Islet of Langerhans (tissue), 1 donor: Measurements from ENCODE around the gene USP17L28.
"Not testable (repeated sequence)": the region's sequence is repeated elsewhere in the genome, so short reads cannot be mapped to it uniquely, and the experiment has no call there.

Experiments used
- FAIRE-seq: peaks from one replicate; lab custom pipeline; 2011; peaks lifted over from hg19 to GRCh38; lab: Jason Lieb, UNC

Gene USP17L28, protein sequence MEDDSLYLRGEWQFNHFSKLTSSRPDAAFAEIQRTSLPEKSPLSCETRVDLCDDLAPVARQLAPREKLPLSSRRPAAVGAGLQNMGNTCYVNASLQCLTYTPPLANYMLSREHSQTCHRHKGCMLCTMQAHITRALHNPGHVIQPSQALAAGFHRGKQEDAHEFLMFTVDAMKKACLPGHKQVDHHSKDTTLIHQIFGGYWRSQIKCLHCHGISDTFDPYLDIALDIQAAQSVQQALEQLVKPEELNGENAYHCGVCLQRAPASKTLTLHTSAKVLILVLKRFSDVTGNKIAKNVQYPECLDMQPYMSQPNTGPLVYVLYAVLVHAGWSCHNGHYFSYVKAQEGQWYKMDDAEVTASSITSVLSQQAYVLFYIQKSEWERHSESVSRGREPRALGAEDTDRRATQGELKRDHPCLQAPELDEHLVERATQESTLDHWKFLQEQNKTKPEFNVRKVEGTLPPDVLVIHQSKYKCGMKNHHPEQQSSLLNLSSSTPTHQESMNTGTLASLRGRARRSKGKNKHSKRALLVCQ

DNA sequence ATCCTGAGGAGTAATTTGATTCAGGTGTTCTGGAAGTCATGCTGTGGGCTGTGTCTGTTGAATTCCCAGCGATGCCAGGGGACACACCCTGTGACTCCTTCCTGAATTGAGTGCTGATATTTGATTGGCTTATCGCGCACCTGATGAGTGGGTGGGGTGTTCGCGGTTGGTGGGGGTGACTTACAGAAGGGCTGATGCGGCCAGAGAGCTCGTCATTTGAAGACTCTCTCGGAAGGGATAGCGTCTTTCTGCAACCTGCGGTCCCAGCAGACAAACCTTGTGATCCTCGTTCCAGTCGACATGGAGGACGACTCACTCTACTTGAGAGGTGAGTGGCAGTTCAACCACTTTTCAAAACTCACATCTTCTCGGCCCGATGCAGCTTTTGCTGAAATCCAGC, at the start of gene USP17L28:
Gene USP17L28, plus strand, starts transcription at position 301 of the 400 bp plus-strand sequence. Its CDS starts 0 bp downstream, at position 301.
- not testable (repeated sequence) for FAIRE-seq

DNA sequence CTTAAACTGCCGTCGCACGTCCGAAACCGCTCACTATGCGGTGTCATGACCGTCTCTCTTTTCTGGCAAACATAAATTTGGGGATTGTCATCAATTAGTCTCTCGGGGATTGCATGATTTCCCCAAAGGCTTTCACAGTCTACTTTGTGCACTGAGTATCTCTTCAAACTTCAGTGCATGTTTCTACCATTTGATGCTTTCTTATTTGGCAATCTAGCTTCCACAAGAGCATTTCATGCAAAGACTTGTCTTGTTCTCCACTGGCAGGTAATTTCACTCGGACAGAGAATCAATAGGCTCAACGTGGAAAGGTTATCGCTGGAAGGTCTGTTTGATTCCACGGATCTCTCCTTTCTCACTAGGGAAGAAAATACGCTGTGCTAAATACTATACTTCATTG, 24.5 kb upstream of the USP17L28 start:
- not testable (repeated sequence) for FAIRE-seq

DNA sequence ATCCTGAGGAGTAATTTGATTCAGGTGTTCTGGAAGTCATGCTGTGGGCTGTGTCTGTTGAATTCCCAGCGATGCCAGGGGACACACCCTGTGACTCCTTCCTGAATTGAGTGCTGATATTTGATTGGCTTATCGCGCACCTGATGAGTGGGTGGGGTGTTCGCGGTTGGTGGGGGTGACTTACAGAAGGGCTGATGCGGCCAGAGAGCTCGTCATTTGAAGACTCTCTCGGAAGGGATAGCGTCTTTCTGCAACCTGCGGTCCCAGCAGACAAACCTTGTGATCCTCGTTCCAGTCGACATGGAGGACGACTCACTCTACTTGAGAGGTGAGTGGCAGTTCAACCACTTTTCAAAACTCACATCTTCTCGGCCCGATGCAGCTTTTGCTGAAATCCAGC, 23.8 kb upstream of the USP17L28 start, which contains the start of gene USP17L24:
Gene USP17L24, plus strand, starts transcription at position 301 of the 400 bp plus-strand sequence. Its CDS starts 0 bp downstream, at position 301.
- FAIRE-seq: not testable (repeated sequence)

DNA sequence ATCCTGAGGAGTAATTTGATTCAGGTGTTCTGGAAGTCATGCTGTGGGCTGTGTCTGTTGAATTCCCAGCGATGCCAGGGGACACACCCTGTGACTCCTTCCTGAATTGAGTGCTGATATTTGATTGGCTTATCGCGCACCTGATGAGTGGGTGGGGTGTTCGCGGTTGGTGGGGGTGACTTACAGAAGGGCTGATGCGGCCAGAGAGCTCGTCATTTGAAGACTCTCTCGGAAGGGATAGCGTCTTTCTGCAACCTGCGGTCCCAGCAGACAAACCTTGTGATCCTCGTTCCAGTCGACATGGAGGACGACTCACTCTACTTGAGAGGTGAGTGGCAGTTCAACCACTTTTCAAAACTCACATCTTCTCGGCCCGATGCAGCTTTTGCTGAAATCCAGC, 19.1 kb upstream of the USP17L28 start, which contains the start of gene USP17L25:
Gene USP17L25, plus strand, starts transcription at position 301 of the 400 bp plus-strand sequence. Its CDS starts 0 bp downstream, at position 301.
- FAIRE-seq: not testable (repeated sequence)

DNA sequence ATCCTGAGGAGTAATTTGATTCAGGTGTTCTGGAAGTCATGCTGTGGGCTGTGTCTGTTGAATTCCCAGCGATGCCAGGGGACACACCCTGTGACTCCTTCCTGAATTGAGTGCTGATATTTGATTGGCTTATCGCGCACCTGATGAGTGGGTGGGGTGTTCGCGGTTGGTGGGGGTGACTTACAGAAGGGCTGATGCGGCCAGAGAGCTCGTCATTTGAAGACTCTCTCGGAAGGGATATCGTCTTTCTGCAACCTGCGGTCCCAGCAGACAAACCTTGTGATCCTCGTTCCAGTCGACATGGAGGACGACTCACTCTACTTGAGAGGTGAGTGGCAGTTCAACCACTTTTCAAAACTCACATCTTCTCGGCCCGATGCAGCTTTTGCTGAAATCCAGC, 14.3 kb upstream of the USP17L28 start, which contains the start of gene USP17L26:
Gene USP17L26, plus strand, starts transcription at position 301 of the 400 bp plus-strand sequence. Its CDS starts 0 bp downstream, at position 301.
- FAIRE-seq: not testable (repeated sequence)

DNA sequence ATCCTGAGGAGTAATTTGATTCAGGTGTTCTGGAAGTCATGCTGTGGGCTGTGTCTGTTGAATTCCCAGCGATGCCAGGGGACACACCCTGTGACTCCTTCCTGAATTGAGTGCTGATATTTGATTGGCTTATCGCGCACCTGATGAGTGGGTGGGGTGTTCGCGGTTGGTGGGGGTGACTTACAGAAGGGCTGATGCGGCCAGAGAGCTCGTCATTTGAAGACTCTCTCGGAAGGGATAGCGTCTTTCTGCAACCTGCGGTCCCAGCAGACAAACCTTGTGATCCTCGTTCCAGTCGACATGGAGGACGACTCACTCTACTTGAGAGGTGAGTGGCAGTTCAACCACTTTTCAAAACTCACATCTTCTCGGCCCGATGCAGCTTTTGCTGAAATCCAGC, 9.6 kb upstream of the USP17L28 start, which contains the start of gene USP17L5:
Gene USP17L5, plus strand, starts transcription at position 301 of the 400 bp plus-strand sequence. Its CDS starts 0 bp downstream, at position 301.
- not testable (repeated sequence) for FAIRE-seq

DNA sequence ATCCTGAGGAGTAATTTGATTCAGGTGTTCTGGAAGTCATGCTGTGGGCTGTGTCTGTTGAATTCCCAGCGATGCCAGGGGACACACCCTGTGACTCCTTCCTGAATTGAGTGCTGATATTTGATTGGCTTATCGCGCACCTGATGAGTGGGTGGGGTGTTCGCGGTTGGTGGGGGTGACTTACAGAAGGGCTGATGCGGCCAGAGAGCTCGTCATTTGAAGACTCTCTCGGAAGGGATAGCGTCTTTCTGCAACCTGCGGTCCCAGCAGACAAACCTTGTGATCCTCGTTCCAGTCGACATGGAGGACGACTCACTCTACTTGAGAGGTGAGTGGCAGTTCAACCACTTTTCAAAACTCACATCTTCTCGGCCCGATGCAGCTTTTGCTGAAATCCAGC, 4.8 kb upstream of the USP17L28 start, which contains the start of gene USP17L27:
Gene USP17L27, plus strand, starts transcription at position 301 of the 400 bp plus-strand sequence. Its CDS starts 0 bp downstream, at position 301.
- FAIRE-seq: not testable (repeated sequence)

DNA sequence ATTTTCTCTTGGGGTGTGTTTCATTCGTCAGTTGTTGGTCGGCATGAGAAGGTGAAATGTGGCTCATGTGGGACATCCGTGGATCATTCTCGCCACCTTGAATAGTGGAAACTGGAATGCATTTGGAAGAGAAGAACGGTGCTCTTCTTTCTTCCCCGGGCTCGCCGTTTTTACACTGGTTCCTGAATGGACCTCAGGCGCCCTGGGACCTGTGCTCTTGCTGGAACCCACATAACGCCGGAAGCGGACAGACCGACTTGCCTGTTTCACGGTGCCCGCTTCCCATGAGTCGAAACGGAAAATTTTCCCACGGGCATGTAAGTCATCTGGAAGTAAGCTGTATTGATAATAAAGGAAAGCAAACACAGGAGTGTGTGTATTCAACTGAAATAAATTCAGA, 2.2 kb downstream of the USP17L28 start:
- FAIRE-seq: not testable (repeated sequence)

DNA sequence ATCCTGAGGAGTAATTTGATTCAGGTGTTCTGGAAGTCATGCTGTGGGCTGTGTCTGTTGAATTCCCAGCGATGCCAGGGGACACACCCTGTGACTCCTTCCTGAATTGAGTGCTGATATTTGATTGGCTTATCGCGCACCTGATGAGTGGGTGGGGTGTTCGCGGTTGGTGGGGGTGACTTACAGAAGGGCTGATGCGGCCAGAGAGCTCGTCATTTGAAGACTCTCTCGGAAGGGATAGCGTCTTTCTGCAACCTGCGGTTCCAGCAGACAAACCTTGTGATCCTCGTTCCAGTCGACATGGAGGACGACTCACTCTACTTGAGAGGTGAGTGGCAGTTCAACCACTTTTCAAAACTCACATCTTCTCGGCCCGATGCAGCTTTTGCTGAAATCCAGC, 4.6 kb downstream of the USP17L28 start, which contains the start of gene USP17L29:
Gene USP17L29, plus strand, starts transcription at position 301 of the 400 bp plus-strand sequence. Its CDS starts 0 bp downstream, at position 301.
- FAIRE-seq: not testable (repeated sequence)

DNA sequence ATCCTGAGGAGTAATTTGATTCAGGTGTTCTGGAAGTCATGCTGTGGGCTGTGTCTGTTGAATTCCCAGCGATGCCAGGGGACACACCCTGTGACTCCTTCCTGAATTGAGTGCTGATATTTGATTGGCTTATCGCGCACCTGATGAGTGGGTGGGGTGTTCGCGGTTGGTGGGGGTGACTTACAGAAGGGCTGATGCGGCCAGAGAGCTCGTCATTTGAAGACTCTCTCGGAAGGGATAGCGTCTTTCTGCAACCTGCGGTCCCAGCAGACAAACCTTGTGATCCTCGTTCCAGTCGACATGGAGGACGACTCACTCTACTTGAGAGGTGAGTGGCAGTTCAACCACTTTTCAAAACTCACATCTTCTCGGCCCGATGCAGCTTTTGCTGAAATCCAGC, 14.1 kb downstream of the USP17L28 start, which contains the start of gene USP17L30:
Gene USP17L30, plus strand, starts transcription at position 301 of the 400 bp plus-strand sequence. Its CDS starts 0 bp downstream, at position 301.
- not testable (repeated sequence) for FAIRE-seq

DNA sequence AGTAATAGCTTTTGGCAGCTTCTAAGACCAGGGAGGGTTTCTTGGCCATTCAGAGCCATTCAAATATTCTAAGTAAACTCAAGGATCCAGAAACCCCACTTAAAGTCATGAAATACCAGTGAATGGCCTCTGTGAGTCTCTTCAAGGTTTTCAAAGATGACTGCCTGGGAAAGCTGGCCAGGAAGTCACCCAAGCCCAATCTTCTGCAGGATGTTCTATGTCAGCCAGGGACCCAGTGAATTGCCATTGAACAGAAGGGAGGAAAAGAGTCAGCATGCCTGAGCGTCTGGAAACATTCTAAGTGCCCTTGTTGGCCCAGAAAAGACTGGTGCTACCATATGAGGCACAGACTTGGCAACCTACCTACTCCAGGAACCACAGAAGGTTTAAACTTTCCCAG, 31.2 kb downstream of the USP17L28 start:
- not testable (repeated sequence) for FAIRE-seq

DNA sequence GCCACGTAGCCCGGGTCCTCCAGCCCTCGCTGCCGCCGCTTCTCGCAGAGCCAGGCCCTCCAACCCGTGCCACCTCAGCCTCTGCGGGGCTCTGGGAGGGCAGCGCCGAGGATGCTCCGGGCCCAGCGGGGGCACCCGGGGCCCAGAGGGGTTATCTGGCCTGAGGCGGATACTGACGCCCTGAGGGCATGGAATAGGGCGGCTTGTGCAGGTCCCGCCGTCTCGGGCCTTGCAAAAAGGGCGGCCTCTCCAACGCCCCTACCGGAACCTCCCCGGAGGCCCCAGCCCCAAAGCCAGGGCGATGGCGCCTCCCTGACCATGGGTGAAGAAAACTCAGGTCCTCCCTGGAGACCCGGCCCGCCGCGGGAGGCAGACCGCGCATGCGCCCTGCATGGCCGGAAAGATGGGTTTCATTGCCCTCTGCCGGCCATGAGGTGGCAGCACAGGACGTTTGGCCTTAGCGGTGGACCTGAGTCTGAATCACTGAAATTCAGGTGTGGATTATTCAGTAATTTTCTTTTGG, 32.4 kb downstream of the USP17L28 start:
- FAIRE-seq: not testable (repeated sequence)

DNA sequence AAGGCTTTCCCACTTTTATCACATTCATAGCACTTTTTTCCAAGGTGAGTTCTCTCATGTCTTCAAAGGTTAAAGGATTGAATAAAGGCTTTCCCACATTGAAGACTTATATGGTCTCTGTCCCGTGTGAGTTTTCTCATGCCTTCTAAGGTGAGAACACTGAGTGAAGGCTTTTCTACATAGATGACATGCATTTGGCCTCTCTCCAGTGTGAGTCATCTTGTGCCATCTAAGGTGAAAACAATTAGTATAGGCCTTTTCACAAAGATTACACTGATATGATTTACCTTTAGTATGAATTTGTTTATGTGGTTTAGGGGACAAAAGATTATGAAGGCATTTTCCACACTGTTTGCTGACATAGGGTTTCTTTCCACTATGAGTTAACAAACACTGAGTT, 35.4 kb downstream of the USP17L28 start:
- FAIRE-seq: no peak

DNA sequence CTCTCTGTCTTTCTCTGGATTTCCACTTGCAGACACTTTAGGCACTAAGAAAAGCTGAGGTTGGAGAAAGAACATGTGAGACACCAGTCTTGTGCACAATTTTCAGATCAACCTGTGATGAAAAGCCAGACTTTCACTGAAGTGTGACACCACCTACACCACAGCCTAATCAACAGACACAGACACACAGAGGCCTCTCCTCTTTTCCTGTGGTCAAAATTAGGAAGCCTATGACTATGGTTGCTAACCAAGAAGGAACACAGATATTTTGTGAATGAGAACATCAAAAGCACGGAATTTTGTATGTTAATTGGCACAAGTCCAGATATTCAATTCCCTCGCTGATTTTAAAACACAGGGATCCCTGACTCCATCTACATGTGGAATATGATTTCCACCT, 40.3 kb downstream of the USP17L28 start:
- FAIRE-seq: not testable (repeated sequence)
